ENCODE data around the gene ARMC3.

DNA sequence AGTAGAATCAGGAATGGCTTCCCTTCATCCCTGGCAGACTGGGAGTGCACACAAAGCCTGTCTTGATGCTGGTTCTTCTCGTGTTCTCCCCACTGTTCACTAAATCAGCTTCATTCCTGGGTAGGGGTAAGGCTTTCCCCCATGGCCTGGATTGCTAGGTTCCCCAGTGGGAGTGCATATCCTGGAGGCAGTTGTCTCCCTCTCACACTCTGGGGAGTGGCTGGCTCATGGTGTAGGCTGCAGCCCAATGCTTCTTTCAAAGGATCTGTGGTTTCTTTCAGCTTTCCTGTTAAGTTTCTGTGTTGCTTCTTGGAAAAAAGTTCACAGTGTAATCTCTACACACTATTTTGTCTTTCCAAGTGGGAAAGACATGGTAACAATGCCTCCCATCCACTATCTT is 32.6 kb upstream of the ARMC3 start:
- TF ChIP-seq, protein P1, sequence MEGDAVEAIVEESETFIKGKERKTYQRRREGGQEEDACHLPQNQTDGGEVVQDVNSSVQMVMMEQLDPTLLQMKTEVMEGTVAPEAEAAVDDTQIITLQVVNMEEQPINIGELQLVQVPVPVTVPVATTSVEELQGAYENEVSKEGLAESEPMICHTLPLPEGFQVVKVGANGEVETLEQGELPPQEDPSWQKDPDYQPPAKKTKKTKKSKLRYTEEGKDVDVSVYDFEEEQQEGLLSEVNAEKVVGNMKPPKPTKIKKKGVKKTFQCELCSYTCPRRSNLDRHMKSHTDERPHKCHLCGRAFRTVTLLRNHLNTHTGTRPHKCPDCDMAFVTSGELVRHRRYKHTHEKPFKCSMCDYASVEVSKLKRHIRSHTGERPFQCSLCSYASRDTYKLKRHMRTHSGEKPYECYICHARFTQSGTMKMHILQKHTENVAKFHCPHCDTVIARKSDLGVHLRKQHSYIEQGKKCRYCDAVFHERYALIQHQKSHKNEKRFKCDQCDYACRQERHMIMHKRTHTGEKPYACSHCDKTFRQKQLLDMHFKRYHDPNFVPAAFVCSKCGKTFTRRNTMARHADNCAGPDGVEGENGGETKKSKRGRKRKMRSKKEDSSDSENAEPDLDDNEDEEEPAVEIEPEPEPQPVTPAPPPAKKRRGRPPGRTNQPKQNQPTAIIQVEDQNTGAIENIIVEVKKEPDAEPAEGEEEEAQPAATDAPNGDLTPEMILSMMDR (IDR thresholded peaks at IDR 0.05) = no peak
- TF ChIP-seq ZFX (IDR thresholded peaks at IDR 0.05; ENCODE audit: borderline replicate concordance) = no peak

Measured in 22Rv1 (cell line).